ENCODE data around the gene PIMREG.

The PIMREG gene

GRCh38 chr17:6408276-6408675 lies 36.0 kb upstream of the PIMREG start:
- Histone ChIP-seq H3K4me1 (ENCODE audit: control insufficient read depth, low read length) (no peaks in the 10 kb centered on the region), H3K9me2 (replicated peaks; ENCODE audit: control insufficient read depth, low read length) (no peaks in the 10 kb centered on the region), H3K4me3 (ENCODE audit: low read length) (no peak overlapping the region), H3K36me3 (ENCODE audit: control insufficient read depth, low read length) (no peaks in the 10 kb centered on the region), H3K9me3 (ENCODE audit: control insufficient read depth, insufficient read depth, low read length) (no peaks in the 10 kb centered on the region), H4K20me1 (ENCODE audit: control insufficient read depth, insufficient read depth, low read depth, low read length) (no peaks in the 10 kb centered on the region), H3K27me3 (ENCODE audit: control insufficient read depth, low read length) (no peaks in the 10 kb centered on the region), H3K4me2 (ENCODE audit: low read length) (no peak overlapping the region), H3K79me2 (ENCODE audit: control insufficient read depth, low read length) (no peaks in the 10 kb centered on the region), H3K27ac (ENCODE audit: low read depth, low read length) (no peak overlapping the region), H3F3A (ENCODE audit: control insufficient read depth, insufficient read depth) (no peaks in the 10 kb centered on the region)
- TF ChIP-seq EZH2phosphoT487 (IDR thresholded peaks at IDR 0.05; ENCODE audit: borderline replicate concordance, low read length): no peak
- no peak for TF ChIP-seq CTCF (IDR thresholded peaks at IDR 0.05; ENCODE audit: low read depth, low read length, poor library complexity, severe bottlenecking)

- H3K79me2 ChIP-seq (ENCODE audit: control insufficient read depth, low read length): no peaks in the 10 kb centered on the region
Measured at GRCh38 chr17:6408735-6409134, 35.5 kb upstream of the PIMREG start.

GRCh38 chr17:6413065-6413464 lies 31.2 kb upstream of the PIMREG start:
- H3K27me3 ChIP-seq (ENCODE audit: control insufficient read depth, low read length): no peaks in the 10 kb centered on the region
- no peak overlapping the region for H3K4me2 ChIP-seq (ENCODE audit: low read length)
- H3K4me1 ChIP-seq (ENCODE audit: control insufficient read depth, low read length): no peaks in the 10 kb centered on the region
- no peaks in the 10 kb centered on the region for H3K36me3 ChIP-seq (ENCODE audit: control insufficient read depth, low read length)
- H4K20me1 ChIP-seq (ENCODE audit: control insufficient read depth, insufficient read depth, low read depth, low read length): no peaks in the 10 kb centered on the region
- no peaks in the 10 kb centered on the region for H3K9me3 ChIP-seq (ENCODE audit: control insufficient read depth, insufficient read depth, low read length)
- no peak overlapping the region for H3K27ac ChIP-seq (ENCODE audit: low read depth, low read length)
- H3F3A ChIP-seq (ENCODE audit: control insufficient read depth, insufficient read depth): no peaks in the 10 kb centered on the region
- no peak for TF ChIP-seq EZH2phosphoT487 (IDR thresholded peaks at IDR 0.05; ENCODE audit: borderline replicate concordance, low read length)
- peak; percentile 60 for TF ChIP-seq CTCF (IDR thresholded peaks at IDR 0.05; ENCODE audit: low read depth, low read length, poor library complexity, severe bottlenecking)
- H3K4me3 ChIP-seq (ENCODE audit: low read length): no peak overlapping the region
- no peaks in the 10 kb centered on the region for H3K9me2 ChIP-seq (replicated peaks; ENCODE audit: control insufficient read depth, low read length)
- H3K79me2 ChIP-seq (ENCODE audit: control insufficient read depth, low read length): no peaks in the 10 kb centered on the region

More at GRCh38 chr17:6408735-6409134, 35.5 kb upstream of the PIMREG start:
- Histone ChIP-seq H3K9me3 (ENCODE audit: control insufficient read depth, insufficient read depth, low read length) (no peaks in the 10 kb centered on the region), H3K27me3 (ENCODE audit: control insufficient read depth, low read length) (no peaks in the 10 kb centered on the region), H3K4me1 (ENCODE audit: control insufficient read depth, low read length) (no peaks in the 10 kb centered on the region), H3K4me2 (ENCODE audit: low read length) (no peak overlapping the region), H3K27ac (ENCODE audit: low read depth, low read length) (no peak overlapping the region), H4K20me1 (ENCODE audit: control insufficient read depth, insufficient read depth, low read depth, low read length) (no peaks in the 10 kb centered on the region), H3F3A (ENCODE audit: control insufficient read depth, insufficient read depth) (no peaks in the 10 kb centered on the region), H3K36me3 (ENCODE audit: control insufficient read depth, low read length) (no peaks in the 10 kb centered on the region), H3K9me2 (replicated peaks; ENCODE audit: control insufficient read depth, low read length) (no peaks in the 10 kb centered on the region), H3K4me3 (ENCODE audit: low read length) (no peak overlapping the region)
- no peak for TF ChIP-seq EZH2phosphoT487 (IDR thresholded peaks at IDR 0.05; ENCODE audit: borderline replicate concordance, low read length)
- TF ChIP-seq CTCF (IDR thresholded peaks at IDR 0.05; ENCODE audit: low read depth, low read length, poor library complexity, severe bottlenecking): no peak

GRCh38 chr17:6415616-6416015 lies 28.6 kb upstream of the PIMREG start:
- no peaks in the 10 kb centered on the region for H4K20me1 ChIP-seq (ENCODE audit: control insufficient read depth, insufficient read depth, low read depth, low read length)
- no peak overlapping the region for H3K27ac ChIP-seq (ENCODE audit: low read depth, low read length)
- no peaks in the 10 kb centered on the region for H3K27me3 ChIP-seq (ENCODE audit: control insufficient read depth, low read length)
- H3K4me2 ChIP-seq (ENCODE audit: low read length): no peak overlapping the region
- H3K79me2 ChIP-seq (ENCODE audit: control insufficient read depth, low read length): no peaks in the 10 kb centered on the region
- no peaks in the 10 kb centered on the region for H3F3A ChIP-seq (ENCODE audit: control insufficient read depth, insufficient read depth)
- no peaks in the 10 kb centered on the region for H3K9me2 ChIP-seq (replicated peaks; ENCODE audit: control insufficient read depth, low read length)
- H3K9me3 ChIP-seq (ENCODE audit: control insufficient read depth, insufficient read depth, low read length): no peaks in the 10 kb centered on the region
- no peak overlapping the region for H3K4me3 ChIP-seq (ENCODE audit: low read length)
- no peaks in the 10 kb centered on the region for H3K4me1 ChIP-seq (ENCODE audit: control insufficient read depth, low read length)
- TF ChIP-seq CTCF (IDR thresholded peaks at IDR 0.05; ENCODE audit: low read depth, low read length, poor library complexity, severe bottlenecking): no peak
- no peak for TF ChIP-seq EZH2phosphoT487 (IDR thresholded peaks at IDR 0.05; ENCODE audit: borderline replicate concordance, low read length)
- no peaks in the 10 kb centered on the region for H3K36me3 ChIP-seq (ENCODE audit: control insufficient read depth, low read length)
